ENCODE results near the gene SNPH.
A peak's percentile ranks its signal among the peaks of the same experiment; 100 is the strongest.

Gene SNPH

GRCh38 chr20:1325173-1326030 lies 59.3 kb downstream of the SNPH start:
- peak; percentile 82 for DNase-seq

- DNase-seq = no peak
Observed at GRCh38 chr20:1326031-1326930, 60.2 kb downstream of the SNPH start.

GRCh38 chr20:1327241-1327653 lies 61.2 kb downstream of the SNPH start:
- no peak for DNase-seq

GRCh38 chr20:1327827-1328679 lies 62.0 kb downstream of the SNPH start:
- DNase-seq = no peak

GRCh38 chr20:1328680-1329330 lies 62.7 kb downstream of the SNPH start, which contains the start of gene SDCBP2:
Gene SDCBP2 (minus strand): TSS chr20:1329139. CDS start chr20:1320416, 8,723 bp downstream.
- no peak for DNase-seq

- no peak for DNase-seq
Observed at GRCh38 chr20:1330075-1330830, 64.2 kb downstream of the SNPH start.

GRCh38 chr20:1331101-1331500 lies 65.0 kb downstream of the SNPH start:
- DNase-seq = no peak

- DNase-seq = no peak
Observed at GRCh38 chr20:1331801-1332453, 65.8 kb downstream of the SNPH start.

- no peak for DNase-seq
Observed at GRCh38 chr20:1332749-1333300, 66.7 kb downstream of the SNPH start.

GRCh38 chr20:1333462-1334369 lies 67.6 kb downstream of the SNPH start:
- DNase-seq = no peak

GRCh38 chr20:1334370-1334731 lies 68.3 kb downstream of the SNPH start:
- no peak for DNase-seq

- DNase-seq = no peak
Observed at GRCh38 chr20:1334761-1335160, 68.7 kb downstream of the SNPH start.

- no peak for DNase-seq
Observed at GRCh38 chr20:1335961-1336698, 70.0 kb downstream of the SNPH start.

- no peak for DNase-seq
Observed at GRCh38 chr20:1336699-1337367, 70.7 kb downstream of the SNPH start.

- DNase-seq = no peak
Observed at GRCh38 chr20:1337441-1337840, 71.3 kb downstream of the SNPH start.

- no peak for DNase-seq
Observed at GRCh38 chr20:1338096-1338495, 72.0 kb downstream of the SNPH start.

- no peak for DNase-seq
Observed at GRCh38 chr20:1338801-1339200, 72.7 kb downstream of the SNPH start.

All from NCI-H1694 (cell line).